EH (cell line): ENCODE results near the gene PREP.

Experiments
- DNase-seq: peaks from one replicate; pipeline ENCODE4 v3.0.0-alpha.2; 2015; ENCODE audit warnings: low read depth

The PREP gene

DNA sequence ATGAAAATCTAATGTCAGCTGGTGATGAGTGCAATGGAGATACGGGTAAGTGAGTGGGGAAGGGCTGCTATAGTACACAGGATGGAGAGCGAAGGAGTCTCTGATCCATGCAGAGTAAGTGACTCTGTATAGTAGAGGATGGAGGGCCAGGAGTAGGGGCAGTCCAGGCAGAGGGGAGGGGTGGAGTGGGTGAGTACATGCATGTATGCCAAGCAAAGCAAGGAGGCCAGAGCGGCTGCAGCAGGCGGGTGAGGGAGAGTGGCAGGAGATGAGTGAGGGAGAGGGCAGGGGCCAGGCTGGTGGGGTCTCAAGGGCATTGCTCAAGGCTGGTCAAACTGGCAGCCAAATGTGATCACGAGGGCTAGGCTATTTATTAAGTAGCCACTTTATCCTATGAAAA, 94.0 kb downstream of the PREP start:
- DNase-seq = no peak

DNA sequence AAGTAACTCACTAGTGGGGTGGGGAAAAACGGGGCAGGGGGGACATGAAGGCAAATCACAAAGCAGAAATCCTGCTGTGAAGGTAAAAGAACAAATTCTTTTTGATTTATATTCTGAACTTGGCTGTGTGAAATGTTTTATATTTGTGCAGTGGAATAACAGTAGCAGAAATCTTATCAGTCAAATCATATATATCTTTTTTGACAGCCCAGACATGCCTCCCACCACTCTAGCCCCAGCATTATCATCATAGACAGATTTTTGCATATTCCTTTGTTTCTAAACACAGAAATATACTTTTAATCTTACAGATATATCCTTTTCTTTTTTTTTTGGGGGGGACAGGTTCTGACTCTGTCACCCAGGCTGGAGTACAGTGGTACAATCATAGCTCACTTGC, 97.4 kb downstream of the PREP start:
- no peak for DNase-seq

DNA sequence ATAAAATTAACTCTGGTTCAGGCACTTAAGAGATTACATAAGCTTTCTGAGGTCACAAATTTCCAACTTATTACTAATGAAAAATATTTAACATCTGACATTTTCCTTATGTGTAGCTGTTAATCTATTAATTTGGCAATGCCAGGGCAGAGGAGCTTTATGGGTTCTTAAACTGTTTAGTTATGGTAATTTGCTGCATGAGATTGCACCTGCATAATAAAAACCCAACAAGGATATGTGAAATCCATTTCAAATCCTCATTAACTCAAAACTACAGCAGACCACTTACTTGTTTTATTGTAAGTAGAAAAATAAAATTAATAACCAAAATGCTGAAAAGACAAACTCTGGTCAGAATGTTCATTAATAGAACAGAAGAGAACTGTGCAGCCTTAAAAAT, 98.1 kb downstream of the PREP start:
- no peak for DNase-seq

DNA sequence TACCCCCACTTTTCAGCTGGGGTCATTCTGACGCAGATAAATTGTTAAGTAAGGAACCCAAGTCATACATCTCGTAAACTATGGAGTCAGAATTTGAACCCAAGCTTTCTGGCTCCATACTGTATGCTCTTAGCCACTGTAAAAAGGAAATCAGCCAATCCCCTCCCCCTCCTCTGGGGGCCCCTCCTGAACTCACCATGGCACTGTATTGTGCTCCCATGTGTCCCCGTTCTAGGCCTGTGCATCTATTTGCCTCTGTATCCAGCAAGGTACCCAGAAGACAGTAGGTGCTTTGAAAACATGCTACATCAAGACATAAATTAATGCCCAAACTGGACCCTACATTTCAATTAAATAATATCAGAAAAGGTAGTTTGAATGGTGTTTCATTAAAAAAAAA, 98.5 kb downstream of the PREP start:
- no peak for DNase-seq

DNA sequence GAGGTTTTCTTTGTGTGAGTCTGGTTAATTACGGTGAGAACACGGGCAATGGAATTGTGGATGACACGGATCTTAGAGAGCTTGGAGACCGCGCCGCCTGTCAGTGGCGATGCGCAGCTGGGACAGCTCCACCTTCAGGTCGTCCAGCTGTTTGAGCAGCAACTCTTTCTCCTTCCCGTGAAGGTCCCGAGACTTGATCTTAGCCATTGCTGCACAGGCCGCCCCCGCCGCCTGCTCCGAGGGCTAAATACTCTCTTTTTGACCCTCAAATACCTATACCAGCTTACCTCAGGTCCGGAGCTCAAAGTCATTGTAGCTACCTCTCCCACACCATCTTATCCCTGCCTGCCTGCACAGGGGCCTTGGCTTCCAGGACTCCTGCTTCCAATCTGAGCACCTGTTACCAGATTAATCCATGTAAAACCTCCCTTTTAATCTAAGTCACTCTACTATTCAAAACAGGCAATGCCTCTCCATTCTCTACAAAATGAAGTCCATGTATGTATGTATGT, 100.2 kb downstream of the PREP start:
- DNase-seq = no peak

DNA sequence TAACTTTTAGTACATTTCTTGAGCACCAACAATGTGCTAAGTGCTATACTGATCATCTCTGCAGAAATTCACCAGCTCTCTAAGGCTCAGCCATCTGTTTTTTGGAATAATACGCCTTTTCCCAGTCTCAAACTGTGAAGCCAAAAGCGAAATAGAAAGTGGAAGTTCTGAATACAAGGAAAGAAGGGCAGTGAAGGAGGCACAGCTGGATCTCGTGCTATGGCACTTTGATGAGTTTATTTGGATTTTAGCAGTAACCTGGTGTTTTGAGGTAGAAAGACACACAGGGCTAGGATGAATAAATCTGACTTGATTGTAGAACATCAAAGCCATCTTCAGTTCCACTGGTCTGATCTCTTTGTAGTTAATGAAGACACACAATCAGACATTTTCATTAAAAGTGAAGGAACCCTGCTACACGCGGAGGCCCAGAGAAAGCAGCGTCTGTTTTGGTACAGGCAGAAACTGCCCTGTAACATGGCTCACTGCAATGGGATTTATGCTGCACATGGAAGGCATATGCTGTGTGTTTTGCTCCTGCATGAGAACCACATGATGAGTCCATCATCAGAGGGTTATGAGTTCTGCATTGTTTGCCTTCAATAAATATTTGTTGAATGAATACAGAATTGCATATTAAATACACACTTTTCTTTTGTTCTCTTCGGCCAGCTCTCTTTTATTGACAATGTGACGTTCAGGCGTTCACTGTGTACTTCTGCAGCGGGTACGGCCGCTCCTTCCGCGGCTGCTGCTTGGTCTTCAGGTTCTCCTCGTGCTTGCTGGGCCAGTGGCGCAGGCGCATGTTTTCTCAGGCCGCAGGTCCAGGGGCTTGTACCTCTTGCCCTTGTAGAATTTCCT, 100.9 kb downstream of the PREP start:
- no peak for DNase-seq

DNA sequence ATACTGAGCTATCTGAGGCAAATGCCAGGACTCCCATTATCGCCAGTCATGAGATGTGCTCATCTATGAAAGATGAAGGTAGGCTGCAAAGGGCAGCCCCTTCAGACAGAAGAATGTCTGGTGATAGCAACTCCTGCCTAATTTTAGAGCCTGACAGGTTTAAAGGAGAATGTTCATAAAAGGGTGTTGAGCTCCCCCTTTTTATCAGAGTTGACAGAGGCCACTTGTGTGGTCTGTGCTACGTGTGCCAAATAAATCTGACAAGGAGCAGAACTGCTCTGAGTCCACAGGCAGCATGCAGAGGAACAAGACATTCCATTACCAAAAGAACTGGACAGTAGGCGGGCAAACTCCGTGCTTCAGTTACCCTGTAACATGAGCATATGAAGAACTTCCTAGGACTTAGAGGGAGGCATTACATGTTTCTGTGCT, 101.8 kb downstream of the PREP start:
- peak; percentile 50 for DNase-seq

DNA sequence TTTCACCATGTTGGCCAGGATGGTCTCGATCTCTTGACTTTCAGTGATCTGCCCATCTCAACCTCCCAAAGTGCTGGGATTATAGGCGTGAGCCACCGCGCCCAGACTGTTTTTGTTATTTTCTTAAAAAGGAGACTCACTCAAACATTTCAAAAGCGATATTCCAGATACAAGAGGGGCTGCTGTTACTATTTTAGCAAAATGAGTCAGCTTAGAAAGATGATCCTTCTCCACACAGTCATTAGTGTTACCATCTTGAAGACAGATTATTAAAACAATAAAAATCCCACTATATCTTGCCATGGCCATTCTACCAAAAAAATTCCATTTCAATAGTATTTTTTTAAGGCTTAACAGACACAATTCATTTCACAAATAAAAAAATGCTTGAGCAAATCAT, 102.8 kb downstream of the PREP start:
- peak; percentile 54 for DNase-seq

DNA sequence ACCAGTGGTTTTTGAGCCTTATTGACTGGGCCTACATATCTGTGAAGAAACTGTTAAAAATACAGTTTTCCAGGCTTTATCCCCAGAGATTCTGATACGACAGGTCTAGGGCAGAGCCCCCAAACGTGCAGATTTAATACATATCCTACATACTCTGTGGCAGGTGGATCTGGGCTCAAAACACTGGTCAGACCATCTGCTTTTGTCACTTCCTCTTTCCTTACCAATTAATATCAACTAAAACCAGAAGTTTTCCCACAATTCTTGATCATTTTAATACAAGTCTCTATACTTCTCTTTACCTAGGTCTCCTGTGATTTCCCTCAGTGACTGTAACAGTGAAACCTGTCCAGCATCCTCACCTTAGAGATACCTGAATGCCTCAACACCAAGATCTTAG, 108.8 kb downstream of the PREP start:
- DNase-seq = no peak

DNA sequence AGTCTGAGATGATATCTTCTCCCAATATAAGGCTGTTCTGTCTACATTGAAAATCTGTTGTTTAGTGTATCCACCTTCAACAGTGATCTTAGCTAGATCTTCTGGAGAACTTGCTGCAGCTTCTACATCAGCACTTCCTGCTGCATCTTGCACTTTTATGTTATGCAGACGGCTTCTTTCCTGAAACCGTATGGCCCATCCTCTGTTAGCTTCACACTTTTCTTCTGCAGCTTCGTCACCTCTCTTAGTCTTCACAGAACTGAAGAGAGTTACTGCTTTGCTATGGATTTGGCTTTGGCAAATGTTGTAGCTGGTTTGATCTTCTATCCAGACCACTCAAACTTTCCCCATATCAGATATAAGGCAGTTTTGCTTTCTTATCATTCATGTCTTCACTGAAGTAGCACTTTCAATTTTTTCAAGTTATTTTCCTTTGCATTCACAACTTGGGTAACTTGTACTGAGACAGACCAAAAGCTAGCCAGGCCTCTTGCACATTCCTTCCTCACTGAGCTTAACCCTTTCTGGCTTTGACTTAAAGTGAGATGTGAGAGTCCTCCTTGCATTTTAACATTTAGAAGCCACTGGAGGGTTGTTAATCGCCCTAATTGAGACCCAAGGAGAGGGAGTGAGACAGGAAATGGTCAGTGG, 110.1 kb downstream of the PREP start:
- DNase-seq = no peak

DNA sequence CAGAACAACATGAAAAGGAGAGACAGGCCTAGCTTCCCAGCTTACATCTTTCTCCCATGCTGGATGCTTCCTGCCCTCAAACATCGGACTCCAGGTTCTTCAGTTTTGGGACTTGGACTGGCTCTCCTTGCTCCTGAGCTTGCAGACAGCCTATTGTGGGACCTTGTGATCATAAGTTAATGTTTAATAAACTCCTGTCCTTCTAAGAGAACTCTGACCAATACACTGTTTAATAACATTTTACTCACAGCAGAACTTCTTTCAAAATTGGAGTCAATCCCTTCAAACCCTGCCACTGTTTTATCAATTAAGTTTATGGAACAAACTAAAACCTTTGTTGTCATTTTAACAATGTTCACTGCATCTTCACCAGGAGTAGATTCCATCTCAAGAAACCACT, 111.4 kb downstream of the PREP start:
- DNase-seq = no peak

DNA sequence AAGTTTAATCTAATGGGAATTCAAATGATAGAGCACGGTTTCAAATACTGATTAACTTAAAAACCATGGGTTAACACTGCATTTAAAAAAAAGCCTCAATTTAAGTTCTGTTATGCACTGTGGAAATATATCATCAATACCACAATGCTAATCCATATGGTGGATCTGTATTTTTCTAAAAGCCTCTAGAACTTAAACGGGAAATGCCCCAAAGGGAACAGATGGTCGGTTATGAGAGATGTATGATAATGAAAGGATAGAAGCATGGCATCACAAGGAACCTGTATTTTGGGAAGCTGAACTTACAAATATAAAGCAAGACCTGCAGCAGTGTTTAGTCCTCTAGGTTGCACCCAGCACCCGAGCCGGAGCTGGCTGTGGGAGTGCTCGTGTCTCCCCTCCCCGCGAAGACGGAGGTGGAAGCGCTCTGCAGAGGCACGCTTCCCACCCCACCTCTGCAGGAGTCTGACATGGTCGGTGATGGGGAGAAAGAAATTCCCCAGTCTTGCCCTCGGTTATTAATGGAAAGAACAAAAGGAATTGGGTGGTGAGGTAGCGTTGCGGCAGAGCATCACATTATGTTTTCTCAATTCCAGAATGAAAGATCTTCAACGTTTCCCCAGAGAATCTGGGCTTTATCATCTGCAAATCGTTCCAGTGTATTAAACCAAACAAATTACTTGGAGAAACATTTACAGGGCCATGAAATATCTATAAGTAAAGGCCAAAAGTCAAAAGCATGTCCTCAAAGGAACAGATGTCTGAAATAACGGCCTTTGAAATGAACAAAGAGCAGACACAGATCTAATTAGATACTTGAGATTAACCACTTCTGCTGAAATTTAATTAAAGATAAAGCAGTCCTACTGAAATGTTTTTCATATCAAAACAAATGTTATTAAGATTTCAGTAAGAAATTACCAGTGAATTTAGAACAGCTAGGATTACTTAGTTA, 120.0 kb downstream of the PREP start:
- DNase-seq = no peak

DNA sequence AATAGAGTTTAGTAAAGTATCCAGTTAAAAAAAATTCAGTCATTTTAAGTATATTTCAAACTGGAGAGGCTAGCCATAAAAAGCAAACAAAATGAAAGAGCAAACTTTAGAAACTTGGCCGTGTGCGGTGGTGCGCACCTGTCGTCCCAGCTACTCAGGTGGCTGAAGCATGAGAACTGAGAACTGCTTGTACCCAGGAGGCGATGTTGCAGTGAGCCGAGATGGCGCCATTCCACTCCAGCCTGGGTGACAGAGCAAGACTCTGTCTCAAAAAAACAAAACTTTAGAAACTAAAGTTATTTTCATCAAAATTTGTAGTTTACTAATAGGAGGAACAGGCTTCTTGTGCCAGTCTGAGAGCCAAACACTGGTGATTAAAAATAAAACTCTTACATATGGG, 122.8 kb downstream of the PREP start:
- no peak for DNase-seq

DNA sequence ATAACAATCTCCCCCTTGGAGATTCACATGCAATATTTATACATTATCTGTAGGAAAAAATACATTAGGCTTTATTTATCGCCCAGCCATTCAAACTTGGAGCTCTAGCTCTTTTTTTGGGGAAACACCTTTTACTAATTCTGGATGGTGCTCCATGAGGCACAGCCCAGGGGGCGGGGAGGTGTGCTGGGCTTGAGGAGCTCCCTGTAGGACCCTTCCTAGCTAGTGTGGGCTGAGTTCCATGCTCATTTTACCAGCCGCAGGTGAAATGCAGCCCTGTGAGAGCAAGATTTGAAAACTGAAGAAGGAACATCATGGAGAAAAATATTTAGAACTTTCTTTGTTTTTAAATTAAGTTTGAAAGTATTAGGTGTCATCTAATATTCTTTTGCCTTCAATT, 123.4 kb downstream of the PREP start:
- DNase-seq = no peak

DNA sequence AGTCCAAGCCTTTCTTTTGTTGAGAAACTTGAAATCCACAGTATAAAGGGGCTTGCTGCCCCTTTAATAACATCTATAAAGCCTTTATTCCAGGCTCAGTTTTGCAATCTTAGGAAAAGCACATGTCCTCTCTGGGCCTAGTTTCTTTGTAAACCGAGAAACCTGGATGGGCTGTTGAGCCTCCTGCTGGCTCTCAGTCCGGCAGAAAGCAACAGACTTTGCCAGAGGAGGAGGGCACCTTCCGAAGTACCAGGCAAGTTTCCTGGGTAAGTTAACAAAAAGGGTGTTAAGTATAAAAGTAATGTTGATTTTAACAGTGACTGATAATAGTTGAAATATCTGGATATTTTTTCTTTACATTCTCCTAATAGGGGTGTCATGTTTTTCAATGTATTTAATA, 124.1 kb downstream of the PREP start:
- DNase-seq = no peak

DNA sequence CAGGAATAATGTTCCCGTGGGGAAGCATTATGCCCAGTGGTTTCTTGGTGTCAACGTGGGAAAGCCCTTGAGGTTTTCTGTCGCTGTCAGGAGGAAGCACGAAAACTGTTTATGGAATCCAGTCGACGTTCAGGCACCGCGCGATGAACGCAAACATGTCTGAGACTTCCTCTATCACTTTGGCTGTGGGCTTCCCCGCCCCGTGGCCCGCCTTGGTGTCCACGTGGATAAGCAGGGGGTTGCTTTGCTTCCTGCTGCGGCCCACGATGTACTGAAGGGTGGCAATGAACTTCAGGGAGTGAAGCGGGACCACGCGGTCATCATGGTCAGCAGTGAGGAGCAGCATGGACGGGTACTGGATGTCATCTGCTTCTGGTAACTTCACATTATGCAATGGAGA, 124.8 kb downstream of the PREP start:
- DNase-seq = no peak

DNA sequence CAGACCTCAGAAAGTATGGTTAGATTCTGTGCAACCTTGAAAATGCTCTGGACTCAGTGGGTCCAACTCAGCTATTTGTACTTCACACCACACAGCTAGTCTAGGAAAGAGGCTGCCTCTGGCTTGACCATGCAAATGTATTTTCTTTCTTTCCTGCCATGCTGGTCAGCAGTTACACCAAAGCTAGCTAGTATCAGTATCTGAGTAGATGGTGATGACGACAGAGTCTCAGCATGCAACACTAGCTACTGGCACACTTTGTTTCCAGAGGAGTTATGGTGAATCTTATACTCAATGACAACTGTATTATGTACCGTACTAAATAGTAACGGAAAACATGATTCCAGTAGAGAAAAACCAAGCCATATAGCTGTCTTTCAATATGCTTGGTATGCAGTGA, 126.5 kb downstream of the PREP start:
- no peak for DNase-seq

DNA sequence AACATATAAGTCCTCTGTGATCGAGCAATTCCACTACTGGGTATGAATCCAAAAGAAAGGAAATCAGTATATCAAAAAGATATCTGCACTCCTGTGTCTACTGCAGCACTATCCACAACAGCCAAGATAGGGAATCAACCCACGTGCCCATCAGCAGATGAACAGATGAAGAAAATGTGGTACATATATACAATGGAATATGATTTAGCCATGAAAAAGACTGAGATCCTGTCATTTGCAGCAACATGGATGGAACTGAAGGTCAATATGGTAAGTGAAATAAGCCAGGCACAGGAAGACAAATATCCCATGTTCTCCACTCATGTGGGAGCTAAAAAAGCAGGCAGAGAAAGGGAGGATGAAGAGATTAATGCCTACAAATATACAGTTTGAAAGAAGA, 127.3 kb downstream of the PREP start:
- DNase-seq = no peak

DNA sequence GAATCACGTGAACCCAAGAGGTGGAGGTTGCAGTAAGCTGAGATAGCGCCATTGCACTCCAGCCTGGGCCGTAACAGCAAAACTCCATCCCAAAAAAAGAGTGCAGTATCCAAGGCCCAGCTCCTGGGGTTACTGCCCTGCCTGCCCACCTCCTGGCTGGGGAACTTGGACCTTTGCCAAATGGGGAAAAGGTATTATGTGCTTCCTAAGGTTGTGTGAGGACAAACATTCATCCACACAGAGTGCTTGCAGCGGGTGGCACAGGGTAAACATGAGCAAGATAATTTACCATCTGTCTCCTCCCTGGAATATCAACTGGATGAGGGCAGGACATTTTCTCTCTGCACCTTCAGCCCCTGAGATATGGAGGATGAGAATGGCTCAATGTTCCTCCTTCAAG, 128.2 kb downstream of the PREP start:
- no peak for DNase-seq

DNA sequence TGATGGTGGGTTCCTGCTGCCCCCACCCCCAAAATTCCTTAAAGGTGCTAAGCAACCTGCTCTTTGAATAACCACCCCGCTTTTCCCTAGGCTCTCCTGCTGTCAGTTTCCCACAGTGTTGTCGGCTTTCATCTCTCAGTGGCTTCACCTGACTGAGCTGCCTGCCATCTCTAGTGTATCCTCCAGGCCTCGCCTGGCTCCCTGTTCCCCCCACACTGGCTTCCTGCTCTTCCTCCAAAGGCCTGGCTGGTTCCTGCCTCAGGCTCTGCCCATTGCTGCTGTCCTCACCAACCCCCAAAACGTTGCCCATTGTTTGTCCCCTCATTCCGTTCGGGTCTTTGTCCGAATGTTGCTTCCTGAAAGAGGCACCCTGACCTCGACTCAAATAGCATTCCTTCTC, 129.3 kb downstream of the PREP start:
- no peak for DNase-seq

DNA sequence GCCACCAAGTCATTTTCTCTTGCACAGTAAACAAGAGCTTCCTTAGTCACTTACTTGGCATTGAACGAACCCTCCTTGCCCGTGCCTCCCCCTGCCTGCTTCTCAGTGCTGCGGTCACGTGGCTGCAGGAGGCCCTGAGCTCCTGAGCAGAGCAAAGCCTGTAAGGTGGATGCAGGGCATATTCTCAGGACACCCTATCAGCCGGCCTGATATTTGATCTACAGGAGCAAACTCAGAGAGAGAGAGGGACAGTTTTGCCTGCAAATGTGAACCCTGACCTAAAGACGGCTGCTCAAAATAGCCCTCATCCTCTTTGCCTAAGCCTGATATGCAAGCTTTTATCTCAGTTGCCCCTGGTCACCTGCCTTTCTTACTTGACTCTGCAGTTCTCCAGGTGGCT, 130.1 kb downstream of the PREP start:
- DNase-seq = peak; percentile 15

DNA sequence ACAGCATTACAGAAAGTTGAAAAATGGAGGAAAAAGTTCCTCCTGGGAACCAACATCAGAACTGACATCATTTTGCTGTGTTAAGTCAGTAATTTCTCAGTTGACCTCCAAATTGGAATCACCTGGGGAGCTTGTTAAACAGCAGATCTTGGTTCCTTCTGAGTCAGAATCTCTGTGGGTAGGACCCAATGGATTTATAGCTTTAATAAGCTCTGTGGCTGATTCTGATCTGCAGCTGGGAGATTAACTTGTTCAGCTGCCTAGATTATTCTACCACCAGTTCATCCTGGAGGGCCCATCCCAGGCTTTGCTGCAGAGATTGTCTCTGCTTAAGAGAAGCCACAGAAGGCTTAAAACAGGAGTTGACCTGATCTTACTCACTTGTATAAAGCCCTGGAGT, 132.4 kb downstream of the PREP start:
- peak; percentile 19 for DNase-seq
